K562 (cell line): ENCODE data around the gene XPO4. TPM values are rescaled to one million over a fixed set of nuclear protein-coding genes. Genes with fewer than 3 reads are reported as not detected.

ENCODE experiments used
- EP400 ChIP-seq: fragments of 450-650 bp; IDR thresholded peaks from 2 replicates; pipeline ENCODE4 v1.6.1; 2017; ENCODE audit warnings: antibody characterized with exemption, mild to moderate bottlenecking, moderate library complexity
- ESRRB ChIP-seq: fragments of 250-450 bp; sonication (Bioruptor Pico); IDR thresholded peaks from 2 replicates; pipeline ENCODE4 v1.5.0; 2020; ENCODE audit warnings: mild to moderate bottlenecking, moderate library complexity, borderline replicate concordance
- ETS1 ChIP-seq: conservative IDR thresholded peaks from 2 replicates; pipeline ENCODE4 v1.6.1; 2011; ENCODE audit warnings: low read depth, mild to moderate bottlenecking, low read length; ENCODE audit not compliant: control insufficient read depth
- GATAD2A ChIP-seq: fragments of 450-650 bp; IDR thresholded peaks from 2 replicates; pipeline ENCODE4 v1.6.1; 2017
- HBP1 ChIP-seq: fragments of 450-650 bp; formaldehyde crosslinking; IDR thresholded peaks from 2 replicates; pipeline ENCODE4 v1.4.0; 2022; ENCODE audit warnings: missing genetic modification characterization
- HCFC1 ChIP-seq: IDR thresholded peaks from 2 replicates; pipeline ENCODE4 v1.6.1; 2012; ENCODE audit warnings: low read depth, low read length, improper control_type of control experiment
- KHSRP ChIP-seq: fragments of 450-650 bp; IDR thresholded peaks from 2 replicates; pipeline ENCODE4 v1.6.1; 2017
- MNT ChIP-seq, 2 experiments: fragments of 450-650 bp; conservative IDR thresholded peaks; 2 replicates each; pipeline ENCODE4 v1.6.1; 2017; ENCODE audit warnings: mild to moderate bottlenecking in 2 of 2, moderate library complexity in 2 of 2
- MTA1 ChIP-seq: fragments of 450-650 bp; IDR thresholded peaks from 2 replicates; pipeline ENCODE4 v1.6.1; 2017; ENCODE audit warnings: borderline replicate concordance
- NRF1 ChIP-seq, 2 experiments: fragments of 450-650 bp; IDR thresholded peaks in 1 of 2; conservative IDR thresholded peaks in 1 of 2; 2 replicates each; pipeline ENCODE4 v1.6.1; 2014; ENCODE audit warnings: mild to moderate bottlenecking in 2 of 2
- POLR2AphosphoS5 ChIP-seq: IDR thresholded peaks from 2 replicates; pipeline ENCODE4 v1.6.1; 2011; ENCODE audit warnings: mild to moderate bottlenecking, low read depth, low read length, moderate library complexity; ENCODE audit not compliant: control insufficient read depth, insufficient read depth
- RBBP5 ChIP-seq: fragments of 200-600 bp; sonication (generic); IDR thresholded peaks from 2 replicates; pipeline ENCODE4 v1.6.1; 2012; ENCODE audit warnings: borderline replicate concordance, mild to moderate bottlenecking, low read length, control low read depth, inconsistent platforms; ENCODE audit not compliant: insufficient read depth, poor library complexity, severe bottlenecking
- RFX5 ChIP-seq: IDR thresholded peaks from 2 replicates; pipeline ENCODE4 v1.6.1; 2011; ENCODE audit warnings: low read depth, mild to moderate bottlenecking, improper control_type of control experiment, low read length
- RREB1 ChIP-seq: fragments of 250-450 bp; sonication (Bioruptor Pico); IDR thresholded peaks from 2 replicates; pipeline ENCODE4 v1.4.0; 2020
- TAF1 ChIP-seq: IDR thresholded peaks from 2 replicates; pipeline ENCODE4 v1.6.1; 2011; ENCODE audit warnings: mild to moderate bottlenecking, low read length, moderate library complexity; ENCODE audit not compliant: insufficient read depth, control insufficient read depth, severe bottlenecking; ENCODE audit errors: extremely low read depth
- TFAM ChIP-seq: fragments of 250-450 bp; sonication (Bioruptor Pico); conservative IDR thresholded peaks from 2 replicates; pipeline ENCODE4 v1.5.0; 2021; ENCODE audit warnings: mild to moderate bottlenecking, moderate library complexity
- TRIM24 ChIP-seq, 2 experiments: fragments of 450-650 bp; IDR thresholded peaks; 2 replicates each; pipeline ENCODE4 v1.6.1; 2016
- ZNF311 ChIP-seq: fragments of 250-450 bp; sonication (Bioruptor Pico); IDR thresholded peaks from 2 replicates; pipeline ENCODE4 v1.4.0; 2020; ENCODE audit warnings: mild to moderate bottlenecking, moderate library complexity
- polyA plus RNA-seq, 8 experiments: library from polyadenylated mRNA; depleted of rRNA in 4 of 8; stranded (reverse) in 5 of 8; unstranded in 3 of 8; fragments of >200 nt; fragmentation: Nextera tagmentation in 2 of 8; fragmentation: Illumina TruSeq in 1 of 8; extraction: Ambion mirVana in 2 of 8; extraction: Trizol in 1 of 8; gene quantifications; 2 replicates each; pipeline versions ENCODE4 v1.2.1 to v1.2.3, GENCODE V29; 2011 to 2014; ENCODE audit warnings: inconsistent platforms in 1 of 8, missing spikeins in 1 of 8
- total RNA-seq, 7 experiments: library from RNA; depleted of rRNA in 6 of 7; stranded (reverse); fragments of >200 nt in 6 of 7; fragmentation: Illumina TruSeq in 2 of 7; extraction: Trizol in 2 of 7; gene quantifications; 2 replicates each; pipeline versions ENCODE4 v1.2.1 to v1.2.3, GENCODE V29; 2011 to 2021; ENCODE audit warnings: low replicate concordance in 1 of 7

The XPO4 gene
- total and polyA plus RNA-seq, 9 of the 15 experiments (the other 6 are each of a cell fraction or from before 2014, with no cell fraction given), result 5.5 to 25.1 (median 17.5) TPM

GRCh38 chr13:20902438-20903163, at the start of gene XPO4 (continued):
- no peak for TF ChIP-seq HBP1 (CRISPR knock-in tag)
- TF ChIP-seq ETS1, result peak; percentile 46; the same call in 1 of the 2 replicates
- TF ChIP-seq KHSRP, result no peak
- TF ChIP-seq HCFC1, result peak; percentile 70
- TF ChIP-seq TAF1, result peak; percentile 74
- no peak for TF ChIP-seq ZNF311 (CRISPR knock-in tag)
- TF ChIP-seq ESRRB (CRISPR knock-in tag), result no peak
- no peak for TF ChIP-seq GATAD2A
- TF ChIP-seq EP400, result peak; percentile 86
- peak in 1 of 2 experiments; percentile 16; a peak in 2 of 4 replicates for TF ChIP-seq MNT (conservative IDR thresholded peaks at IDR 0.05)
- TF ChIP-seq RFX5, result no peak
- TF ChIP-seq NRF1 (conservative IDR thresholded peaks at IDR 0.05 in 1 of 2, IDR thresholded peaks at IDR 0.05 in 1 of 2), result peak; percentile 89 to 91
- TF ChIP-seq POLR2AphosphoS5, result 0 out of 2 replicates have a peak, but pooled peaks have one; percentile 51
- no peak for TF ChIP-seq TRIM24 (IDR thresholded peaks at IDR 0.05)
- TF ChIP-seq TFAM (CRISPR knock-in tag), result no peak
- peak; percentile 84 for TF ChIP-seq RBBP5
- no peak for TF ChIP-seq RREB1 (CRISPR knock-in tag)
- peak; percentile 82 for TF ChIP-seq MTA1
